Measurements from ENCODE around the gene MEST. TPM values are rescaled to one million over a fixed set of nuclear protein-coding genes. Genes with fewer than 3 reads are reported as not detected.

MEST gene
- total RNA-seq, 1 donor: 606 TPM

DNA sequence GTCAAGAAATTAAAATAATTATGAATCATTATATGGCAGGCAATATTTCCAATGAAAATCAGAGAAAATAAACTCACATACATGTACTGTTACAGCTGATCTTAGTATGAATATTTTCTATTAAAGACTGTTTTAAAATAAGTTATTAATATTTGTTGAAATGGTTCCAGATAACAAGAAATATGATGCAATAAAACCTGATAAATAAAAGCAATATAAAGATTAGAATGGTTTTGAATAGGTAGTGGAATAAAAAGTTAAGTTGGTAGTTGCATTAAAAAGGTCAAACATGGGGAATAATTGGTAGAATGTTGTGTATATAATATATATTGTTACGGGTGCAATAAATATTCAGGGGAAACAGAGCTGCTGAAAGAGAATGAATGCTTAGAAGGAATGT lies 52.5 kb downstream of the MEST start:
- DNase-seq (ENCODE audit: low read depth): no peak
- no peak overlapping the region for H3K4me3 ChIP-seq (ENCODE audit: low read depth, low read length)
- TF ChIP-seq, protein P1, sequence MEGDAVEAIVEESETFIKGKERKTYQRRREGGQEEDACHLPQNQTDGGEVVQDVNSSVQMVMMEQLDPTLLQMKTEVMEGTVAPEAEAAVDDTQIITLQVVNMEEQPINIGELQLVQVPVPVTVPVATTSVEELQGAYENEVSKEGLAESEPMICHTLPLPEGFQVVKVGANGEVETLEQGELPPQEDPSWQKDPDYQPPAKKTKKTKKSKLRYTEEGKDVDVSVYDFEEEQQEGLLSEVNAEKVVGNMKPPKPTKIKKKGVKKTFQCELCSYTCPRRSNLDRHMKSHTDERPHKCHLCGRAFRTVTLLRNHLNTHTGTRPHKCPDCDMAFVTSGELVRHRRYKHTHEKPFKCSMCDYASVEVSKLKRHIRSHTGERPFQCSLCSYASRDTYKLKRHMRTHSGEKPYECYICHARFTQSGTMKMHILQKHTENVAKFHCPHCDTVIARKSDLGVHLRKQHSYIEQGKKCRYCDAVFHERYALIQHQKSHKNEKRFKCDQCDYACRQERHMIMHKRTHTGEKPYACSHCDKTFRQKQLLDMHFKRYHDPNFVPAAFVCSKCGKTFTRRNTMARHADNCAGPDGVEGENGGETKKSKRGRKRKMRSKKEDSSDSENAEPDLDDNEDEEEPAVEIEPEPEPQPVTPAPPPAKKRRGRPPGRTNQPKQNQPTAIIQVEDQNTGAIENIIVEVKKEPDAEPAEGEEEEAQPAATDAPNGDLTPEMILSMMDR (IDR thresholded peaks at IDR 0.05; ENCODE audit: insufficient read depth, low read depth, low read length): no peak

- H3K4me3 ChIP-seq (ENCODE audit: low read depth, low read length): no peak overlapping the region
- no peak for DNase-seq (ENCODE audit: low read depth)
- TF ChIP-seq, protein P1 (IDR thresholded peaks at IDR 0.05; ENCODE audit: insufficient read depth, low read depth, low read length): no peak
Observed at GRCh38 chr7:130553398-130554029, 61.6 kb downstream of the MEST start.

DNA sequence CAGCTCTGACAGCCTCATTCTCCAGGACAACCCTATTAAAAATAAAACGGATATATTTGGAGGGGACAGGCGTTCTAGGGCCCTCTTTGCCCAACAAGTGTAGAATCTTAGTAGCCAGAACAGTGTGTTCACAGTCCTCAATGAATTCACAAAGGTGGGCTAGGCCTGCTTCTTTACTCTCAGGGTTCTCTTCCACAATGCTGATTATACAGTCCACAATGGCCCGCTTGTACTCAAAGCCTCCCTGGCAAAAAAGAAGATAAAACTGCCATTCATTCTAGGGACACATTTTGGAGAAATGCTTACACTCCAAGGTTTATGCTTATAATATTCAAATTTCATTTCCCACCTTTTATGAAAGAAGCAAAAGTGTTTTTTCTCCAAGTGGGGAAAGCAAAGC lies 62.6 kb downstream of the MEST start:
- peak; percentile 28 for DNase-seq (ENCODE audit: low read depth)
- H3K4me3 ChIP-seq (ENCODE audit: low read depth, low read length): no peak overlapping the region
- TF ChIP-seq, protein P1 (IDR thresholded peaks at IDR 0.05; ENCODE audit: insufficient read depth, low read depth, low read length): no peak

Small RNA genes within 50 kb of the gene (small RNA-seq; reads per million reads assigned to genes)
- not detected for gene MIR335
- gene RF02148: not detected
- not detected for gene RF02149
- gene RF02150: not detected

Other genes with a start within 250 kb of the MEST start
- 0.32 TPM in 1 of 2 replicates, not detected in the other for gene CPA2, start 225.2 kb upstream of the MEST start, total RNA-seq
- 22.5 and 90.2 TPM in 2 replicates for gene CPA4, start 198.9 kb upstream of the MEST start, total RNA-seq
- gene CPA5, start 147.3 kb upstream of the MEST start, total RNA-seq: not detected in 2 replicates
- gene CPA1, start 111.6 kb upstream of the MEST start, total RNA-seq: 0.32 and 0.86 TPM in 2 replicates
- gene CEP41, start 51.1 kb upstream of the MEST start, total RNA-seq: 9.7 and 12.5 TPM in 2 replicates
- 43.5 and 47.9 TPM in 2 replicates for gene COPG2, start 176.7 kb downstream of the MEST start, total RNA-seq
- gene TSGA13, start 194.5 kb downstream of the MEST start, total RNA-seq: not detected in 2 replicates
- gene KLF14, start 242.1 kb downstream of the MEST start, total RNA-seq: under 0.01 TPM in 2 replicates